Measurements from ENCODE around the gene CACNA1D.

CACNA1D gene

DNA sequence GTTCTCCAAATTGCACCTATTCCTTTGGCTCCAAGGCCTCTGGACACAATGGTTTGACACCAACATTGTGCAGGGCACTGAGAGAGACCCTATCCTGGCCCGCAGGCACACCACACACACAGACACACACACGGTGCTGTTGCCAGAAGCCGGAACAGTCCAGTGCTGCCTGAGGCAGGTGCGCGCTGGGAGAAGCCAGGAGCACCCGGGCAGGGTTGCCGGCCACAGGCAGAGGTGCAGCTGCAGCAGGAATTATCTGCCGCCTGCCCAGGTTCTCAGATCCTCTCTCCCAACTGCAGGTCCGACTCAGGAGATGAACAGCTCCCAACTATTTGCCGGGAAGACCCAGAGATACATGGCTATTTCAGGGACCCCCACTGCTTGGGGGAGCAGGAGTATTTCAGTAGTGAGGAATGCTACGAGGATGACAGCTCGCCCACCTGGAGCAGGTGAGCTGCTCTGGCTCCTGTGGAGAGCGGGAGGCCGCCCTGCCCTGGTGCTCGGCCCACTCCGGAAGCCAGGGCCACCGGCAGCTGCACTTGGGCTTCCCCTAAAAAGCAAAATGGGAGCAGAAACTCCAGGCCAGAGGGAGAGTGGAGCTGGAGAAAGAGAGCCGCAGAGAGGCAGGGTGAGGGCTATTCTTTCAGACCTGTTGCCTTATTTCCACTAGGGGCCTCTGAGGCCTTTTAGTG lies 308.9 kb downstream of the CACNA1D start:
- no peak for DNase-seq (ENCODE audit: extremely low read depth in 1 of 2, low read depth in 1 of 2)

DNA sequence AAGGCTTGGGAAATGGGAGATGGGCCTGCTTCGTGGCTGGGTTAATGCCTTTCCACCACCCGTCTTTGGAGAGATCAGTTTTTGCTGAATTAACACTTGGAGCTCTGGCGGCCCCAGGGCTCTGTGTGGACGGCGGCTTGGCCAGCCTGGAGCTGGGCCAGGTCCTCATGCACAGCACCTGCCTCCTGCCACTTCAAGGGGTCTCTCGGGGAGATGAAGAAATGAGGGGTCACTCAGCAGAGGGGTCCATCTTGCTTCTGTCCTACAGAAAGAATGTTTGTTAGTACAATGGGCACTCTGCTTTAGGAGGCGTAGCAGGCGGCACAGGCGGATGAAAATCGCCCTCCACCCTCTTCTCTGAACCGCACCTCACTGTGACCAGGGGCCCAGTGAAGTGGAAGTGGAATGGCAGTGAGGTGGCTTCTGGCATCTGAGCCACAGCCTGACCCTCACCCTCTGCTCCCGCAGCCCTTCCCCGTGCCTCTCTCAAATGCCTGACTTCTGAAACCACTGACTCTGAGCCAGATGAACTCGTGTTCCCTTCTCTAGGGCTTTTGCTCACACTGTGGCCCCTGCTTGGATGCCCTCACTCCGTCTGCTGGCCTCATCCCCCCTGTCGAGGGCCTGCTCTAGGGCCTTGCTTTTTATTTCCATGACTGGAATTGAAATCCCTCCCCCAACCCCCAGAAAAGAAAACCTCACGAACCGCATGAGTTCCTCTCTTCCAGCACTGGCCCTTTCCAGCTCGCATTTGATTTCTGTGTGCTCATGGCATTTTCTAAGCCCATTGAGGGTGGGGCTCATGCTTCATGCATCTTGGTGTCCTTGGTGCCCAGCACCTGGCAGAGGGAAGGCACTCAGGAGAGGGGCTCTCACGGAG lies 309.6 kb downstream of the CACNA1D start:
- no peak for DNase-seq (ENCODE audit: extremely low read depth in 1 of 2, low read depth in 1 of 2)

DNA sequence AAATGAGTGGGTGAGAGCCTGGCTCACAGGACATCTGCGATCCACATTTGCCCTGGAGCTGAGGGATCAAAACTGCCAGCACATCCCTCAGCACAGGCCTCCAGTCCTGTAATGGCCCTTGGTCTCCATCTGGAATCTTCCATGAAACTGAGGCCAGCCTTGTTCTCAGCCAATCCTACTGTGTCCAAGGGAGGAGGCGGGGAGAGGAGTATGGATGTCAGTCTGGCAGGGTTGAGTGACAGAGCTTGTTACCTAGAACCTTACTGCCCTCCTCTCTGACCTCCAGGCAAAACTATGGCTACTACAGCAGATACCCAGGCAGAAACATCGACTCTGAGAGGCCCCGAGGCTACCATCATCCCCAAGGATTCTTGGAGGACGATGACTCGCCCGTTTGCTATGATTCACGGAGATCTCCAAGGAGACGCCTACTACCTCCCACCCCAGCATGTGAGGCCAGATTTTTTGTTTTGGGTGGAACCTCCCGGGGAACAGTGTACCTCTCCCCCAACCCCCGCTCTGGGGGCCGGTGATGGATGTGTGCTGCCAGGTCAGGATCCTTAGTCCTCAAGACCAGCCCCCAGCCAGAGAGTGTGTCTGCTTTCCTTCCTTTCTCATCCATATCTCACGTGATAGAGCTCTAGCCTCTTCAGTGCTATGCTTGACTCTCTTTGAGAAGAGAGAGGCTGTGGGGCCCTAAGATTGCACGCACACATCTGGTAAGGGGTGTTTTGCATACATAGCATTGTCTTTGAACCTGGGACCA lies 310.5 kb downstream of the CACNA1D start:
- no peak for DNase-seq (ENCODE audit: extremely low read depth in 1 of 2, low read depth in 1 of 2)

DNA sequence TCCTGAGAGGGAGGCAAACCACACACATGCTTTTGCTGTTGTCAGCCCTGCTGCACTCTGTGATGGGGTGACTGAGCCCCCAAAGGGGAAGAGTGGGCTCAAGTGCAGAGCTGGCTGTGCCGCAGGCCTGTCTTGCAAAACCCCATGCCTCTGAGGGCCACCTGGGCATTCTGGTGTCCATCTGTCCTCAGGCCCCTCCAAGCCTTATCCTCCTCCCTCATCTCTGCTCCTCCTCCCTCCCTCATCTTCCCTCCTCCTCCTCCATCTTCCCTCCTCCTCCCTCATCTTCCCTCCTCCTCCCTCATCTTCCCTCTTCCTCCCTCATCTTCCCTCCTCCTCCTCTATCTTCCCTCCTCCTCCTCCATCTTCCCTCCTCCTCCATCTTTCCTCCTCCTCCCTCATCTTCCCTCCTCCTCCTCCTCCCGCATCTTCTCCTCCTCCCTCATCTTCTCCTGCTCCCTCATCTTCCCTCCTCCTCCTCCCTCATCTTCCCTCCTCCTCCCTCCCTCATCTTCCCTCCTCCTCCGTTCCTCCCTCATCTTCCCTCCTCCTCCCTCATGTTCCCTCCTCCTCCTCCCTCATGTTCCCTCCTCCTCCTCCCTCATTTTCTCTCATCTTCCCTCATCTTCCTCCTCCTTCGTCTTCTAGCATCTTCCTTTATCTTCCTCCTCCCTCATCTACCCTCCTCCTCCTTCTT lies 311.2 kb downstream of the CACNA1D start:
- no peak for DNase-seq (ENCODE audit: extremely low read depth in 1 of 2, low read depth in 1 of 2)

DNA sequence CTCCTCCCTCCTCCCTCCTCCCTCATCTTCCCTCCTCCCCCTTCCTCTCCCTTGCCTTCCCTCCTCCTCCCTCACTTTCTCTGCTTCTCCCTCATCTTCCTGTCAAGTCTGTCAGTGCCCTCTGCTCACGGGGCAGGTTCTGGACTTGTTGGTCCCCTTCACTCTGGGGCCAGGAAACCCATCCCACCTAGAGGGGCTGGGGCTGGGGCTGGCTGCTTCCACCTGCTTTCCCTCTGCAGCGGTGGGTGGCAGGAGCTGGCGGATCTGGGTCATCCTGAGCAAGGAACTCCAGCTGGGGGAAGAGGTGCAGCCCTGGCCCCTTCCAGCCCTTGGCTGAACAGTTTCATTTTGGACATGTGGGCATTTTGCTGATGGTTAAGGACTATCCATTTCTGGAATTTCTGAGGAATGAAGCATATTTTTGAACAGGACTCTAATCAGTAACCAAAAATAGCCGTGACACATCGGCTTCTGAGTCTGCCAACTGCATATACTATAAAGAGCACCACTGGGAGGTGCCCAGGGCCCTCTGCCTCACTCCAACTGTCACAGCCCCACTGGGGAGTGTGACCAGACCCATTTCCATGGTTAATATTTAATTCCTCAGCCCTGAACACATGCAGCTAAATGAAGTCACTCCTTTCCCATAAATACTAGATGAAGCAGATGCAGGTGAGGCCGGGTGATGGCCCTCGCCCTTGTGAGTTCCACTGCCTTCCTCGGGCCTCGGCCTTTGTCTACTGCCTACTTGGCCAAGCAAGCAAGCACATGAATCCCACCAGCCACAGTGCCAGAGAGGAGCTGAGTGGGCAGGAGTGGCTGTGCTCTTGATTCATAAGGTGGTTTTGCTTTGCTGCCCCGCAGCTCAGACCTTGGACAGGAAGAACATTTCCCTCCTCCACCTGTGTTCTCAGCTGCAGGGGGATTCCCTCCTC lies 312.0 kb downstream of the CACNA1D start:
- DNase-seq (ENCODE audit: extremely low read depth in 1 of 2, low read depth in 1 of 2) = no peak

DNA sequence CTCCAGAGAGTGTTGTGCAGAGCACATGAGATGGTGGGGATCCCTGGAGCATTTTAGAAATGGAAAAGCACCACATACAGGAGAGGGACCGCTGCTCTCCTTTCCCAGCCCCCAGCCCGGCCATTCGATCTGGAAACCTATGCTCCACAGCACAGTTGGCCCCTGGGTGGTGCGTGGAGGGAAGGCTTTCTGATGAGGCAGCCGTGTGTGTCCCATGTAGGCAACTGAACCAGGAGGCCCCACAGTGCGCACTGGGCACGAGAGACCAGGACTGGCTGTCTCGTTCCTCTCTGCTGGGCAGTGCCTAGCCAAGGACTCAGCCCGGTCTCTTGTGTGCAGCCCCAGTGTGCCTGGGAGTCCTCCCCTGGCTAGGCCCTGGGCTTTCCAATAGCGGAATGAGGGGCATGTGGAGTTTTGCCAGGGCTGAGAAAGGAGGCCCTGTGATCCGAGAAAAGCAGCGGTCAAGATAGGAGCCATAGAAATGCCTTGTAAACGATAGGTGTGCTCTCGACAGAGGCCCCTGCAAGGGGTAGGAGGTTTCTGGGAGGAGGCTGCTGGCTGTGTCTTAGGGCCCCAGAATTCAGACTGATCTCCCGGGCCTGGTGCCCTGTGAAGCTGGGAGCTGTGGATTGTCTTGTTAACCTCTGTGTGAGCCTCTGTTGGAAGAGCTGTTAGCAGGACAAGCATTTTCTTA lies 312.9 kb downstream of the CACNA1D start:
- DNase-seq (ENCODE audit: extremely low read depth in 1 of 2, low read depth in 1 of 2) = no peak

DNA sequence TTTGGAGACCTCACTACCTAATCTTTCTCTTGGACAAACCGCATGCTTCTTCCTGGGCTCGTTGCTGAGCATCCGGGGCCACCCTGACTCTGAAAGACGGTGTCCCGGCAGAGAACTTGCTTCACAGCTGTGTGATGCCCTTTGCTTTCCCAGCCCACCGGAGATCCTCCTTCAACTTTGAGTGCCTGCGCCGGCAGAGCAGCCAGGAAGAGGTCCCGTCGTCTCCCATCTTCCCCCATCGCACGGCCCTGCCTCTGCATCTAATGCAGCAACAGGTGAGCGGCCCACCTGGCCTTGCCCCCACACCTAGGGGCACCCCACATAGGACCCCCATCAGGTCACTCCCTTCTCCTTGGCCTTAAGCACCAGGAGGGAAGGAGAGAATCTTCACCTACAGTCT lies 314.1 kb downstream of the CACNA1D start:
- no peak for DNase-seq (ENCODE audit: extremely low read depth in 1 of 2, low read depth in 1 of 2)

DNA sequence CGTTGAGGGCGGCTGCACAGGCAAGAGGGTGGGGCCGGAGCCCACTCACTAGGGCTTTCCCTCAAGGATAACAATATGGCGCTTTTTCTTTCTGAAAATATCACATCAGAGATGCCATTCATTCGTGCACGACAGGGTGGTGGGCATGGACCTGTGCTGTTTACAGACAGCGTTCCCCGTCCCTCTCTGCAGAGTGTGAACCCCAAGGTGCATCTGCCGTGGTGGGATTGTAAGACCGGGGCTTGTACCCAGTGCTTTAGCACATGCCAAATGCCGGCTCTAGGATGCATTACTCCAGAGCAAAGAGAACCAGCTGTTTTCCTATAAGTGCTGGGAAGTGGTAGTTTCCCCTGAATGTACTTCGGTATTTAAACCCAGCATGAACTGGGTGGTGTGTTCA lies 314.9 kb downstream of the CACNA1D start:
- no peak for DNase-seq (ENCODE audit: extremely low read depth in 1 of 2, low read depth in 1 of 2)

DNA sequence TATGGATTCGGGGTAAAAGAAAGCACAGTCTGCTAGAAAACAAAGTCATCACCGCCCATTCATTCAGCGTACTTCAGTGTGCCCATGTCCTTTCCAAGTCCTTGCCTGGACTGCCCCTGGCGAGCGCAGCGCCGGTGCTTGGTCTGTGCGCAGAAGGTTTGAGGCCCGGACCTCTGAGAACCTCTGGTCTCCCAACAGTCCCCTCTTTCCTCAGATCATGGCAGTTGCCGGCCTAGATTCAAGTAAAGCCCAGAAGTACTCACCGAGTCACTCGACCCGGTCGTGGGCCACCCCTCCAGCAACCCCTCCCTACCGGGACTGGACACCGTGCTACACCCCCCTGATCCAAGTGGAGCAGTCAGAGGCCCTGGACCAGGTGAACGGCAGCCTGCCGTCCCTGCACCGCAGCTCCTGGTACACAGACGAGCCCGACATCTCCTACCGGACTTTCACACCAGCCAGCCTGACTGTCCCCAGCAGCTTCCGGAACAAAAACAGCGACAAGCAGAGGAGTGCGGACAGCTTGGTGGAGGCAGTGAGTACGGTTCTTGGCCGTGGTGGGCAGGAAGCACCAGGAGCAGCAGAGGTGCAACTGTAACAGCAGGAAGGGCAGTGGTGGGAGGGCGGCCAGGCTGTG lies 315.5 kb downstream of the CACNA1D start:
- no peak for DNase-seq (ENCODE audit: extremely low read depth in 1 of 2, low read depth in 1 of 2)

DNA sequence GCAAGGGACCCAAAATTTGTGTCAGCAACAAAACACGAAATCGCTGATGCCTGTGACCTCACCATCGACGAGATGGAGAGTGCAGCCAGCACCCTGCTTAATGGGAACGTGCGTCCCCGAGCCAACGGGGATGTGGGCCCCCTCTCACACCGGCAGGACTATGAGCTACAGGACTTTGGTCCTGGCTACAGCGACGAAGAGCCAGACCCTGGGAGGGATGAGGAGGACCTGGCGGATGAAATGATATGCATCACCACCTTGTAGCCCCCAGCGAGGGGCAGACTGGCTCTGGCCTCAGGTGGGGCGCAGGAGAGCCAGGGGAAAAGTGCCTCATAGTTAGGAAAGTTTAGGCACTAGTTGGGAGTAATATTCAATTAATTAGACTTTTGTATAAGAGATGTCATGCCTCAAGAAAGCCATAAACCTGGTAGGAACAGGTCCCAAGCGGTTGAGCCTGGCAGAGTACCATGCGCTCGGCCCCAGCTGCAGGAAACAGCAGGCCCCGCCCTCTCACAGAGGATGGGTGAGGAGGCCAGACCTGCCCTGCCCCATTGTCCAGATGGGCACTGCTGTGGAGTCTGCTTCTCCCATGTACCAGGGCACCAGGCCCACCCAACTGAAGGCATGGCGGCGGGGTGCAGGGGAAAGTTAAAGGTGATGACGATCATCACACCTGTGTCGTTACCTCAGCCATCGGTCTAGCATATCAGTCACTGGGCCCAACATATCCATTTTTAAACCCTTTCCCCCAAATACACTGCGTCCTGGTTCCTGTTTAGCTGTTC lies 316.9 kb downstream of the CACNA1D start:
- DNase-seq (ENCODE audit: extremely low read depth in 1 of 2, low read depth in 1 of 2) = no peak

DNA sequence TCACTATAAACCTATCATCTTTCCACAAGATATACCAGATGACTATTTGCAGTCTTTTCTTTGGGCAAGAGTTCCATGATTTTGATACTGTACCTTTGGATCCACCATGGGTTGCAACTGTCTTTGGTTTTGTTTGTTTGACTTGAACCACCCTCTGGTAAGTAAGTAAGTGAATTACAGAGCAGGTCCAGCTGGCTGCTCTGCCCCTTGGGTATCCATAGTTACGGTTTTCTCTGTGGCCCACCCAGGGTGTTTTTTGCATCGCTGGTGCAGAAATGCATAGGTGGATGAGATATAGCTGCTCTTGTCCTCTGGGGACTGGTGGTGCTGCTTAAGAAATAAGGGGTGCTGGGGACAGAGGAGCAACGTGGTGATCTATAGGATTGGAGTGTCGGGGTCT lies 318.0 kb downstream of the CACNA1D start:
- DNase-seq (ENCODE audit: extremely low read depth in 1 of 2, low read depth in 1 of 2) = no peak

DNA sequence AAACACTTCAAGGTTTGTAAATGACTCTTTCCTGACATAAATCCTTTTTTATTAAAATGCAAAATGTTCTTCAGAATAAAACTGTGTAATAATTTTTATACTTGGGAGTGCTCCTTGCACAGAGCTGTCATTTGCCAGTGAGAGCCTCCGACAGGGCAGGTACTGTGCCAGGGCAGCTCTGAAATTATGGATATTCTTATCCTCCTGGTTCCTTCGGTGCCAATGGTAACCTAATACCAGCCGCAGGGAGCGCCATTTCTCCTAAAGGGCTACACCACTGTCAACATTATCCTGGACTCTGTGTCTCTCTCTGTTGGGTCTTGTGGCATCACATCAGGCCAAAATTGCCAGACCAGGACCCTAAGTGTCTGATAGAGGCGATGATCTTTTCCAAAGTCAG lies 318.8 kb downstream of the CACNA1D start:
- no peak for DNase-seq (ENCODE audit: extremely low read depth in 1 of 2, low read depth in 1 of 2)

DNA sequence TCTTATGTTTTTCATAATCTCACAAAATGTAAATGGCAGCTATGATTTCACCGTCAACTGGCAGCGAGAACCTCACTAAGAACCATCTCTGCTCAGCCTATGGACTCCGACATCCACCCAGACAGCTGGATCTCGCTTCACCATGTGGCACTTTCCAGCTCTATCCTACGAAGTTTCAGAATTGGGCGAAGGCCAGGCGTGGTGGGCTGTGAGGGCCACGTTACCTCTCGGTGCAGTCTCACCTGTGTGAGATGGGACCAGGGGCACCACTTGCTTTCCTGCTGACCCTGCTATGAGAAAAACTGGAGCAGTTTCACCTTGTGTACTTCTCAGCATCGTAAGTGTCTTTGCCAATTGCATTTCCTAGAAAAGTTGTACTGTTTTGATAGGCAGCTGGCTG lies 319.5 kb downstream of the CACNA1D start:
- DNase-seq (ENCODE audit: extremely low read depth in 1 of 2, low read depth in 1 of 2) = no peak

DNA sequence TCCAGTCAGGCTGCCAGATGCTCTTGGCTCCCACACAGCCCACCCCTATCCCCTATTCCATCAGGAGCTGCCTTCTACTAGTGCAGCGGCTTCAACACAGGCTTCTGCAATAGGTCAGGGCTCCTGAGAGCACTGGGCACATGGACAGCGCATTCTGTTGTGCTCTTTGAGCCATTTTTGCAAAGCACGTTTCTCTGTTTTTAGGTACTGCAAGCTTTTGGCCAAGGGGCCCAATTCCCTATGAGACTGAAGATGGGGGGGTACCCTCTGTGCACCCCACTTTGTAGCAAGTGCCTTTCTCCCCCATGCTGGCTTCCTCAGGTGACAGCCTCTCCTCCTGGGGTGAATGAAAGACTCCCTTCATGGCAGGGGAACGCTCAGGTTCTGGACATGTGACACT lies 320.7 kb downstream of the CACNA1D start:
- no peak for DNase-seq (ENCODE audit: extremely low read depth in 1 of 2, low read depth in 1 of 2)

DNA sequence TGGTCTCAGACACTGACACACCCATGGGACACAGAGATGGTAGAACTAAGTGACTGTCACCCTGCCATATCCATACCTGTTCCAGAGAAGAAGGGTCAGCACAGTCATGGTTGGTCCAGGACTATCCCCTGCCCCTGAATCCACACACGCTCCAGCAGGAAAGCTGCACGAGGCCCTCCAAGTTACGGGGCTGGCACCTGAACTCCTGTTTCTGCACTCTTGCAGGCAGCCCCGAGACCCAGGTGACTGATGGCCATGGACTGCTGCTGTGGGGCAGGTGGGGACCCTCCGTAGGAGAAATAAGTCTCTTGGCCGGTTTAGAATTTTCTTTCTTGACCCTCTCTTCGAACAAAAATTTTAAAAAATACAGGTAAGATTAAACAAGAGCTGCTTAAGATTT lies 321.2 kb downstream of the CACNA1D start:
- DNase-seq (ENCODE audit: extremely low read depth in 1 of 2, low read depth in 1 of 2) = no peak

DNA sequence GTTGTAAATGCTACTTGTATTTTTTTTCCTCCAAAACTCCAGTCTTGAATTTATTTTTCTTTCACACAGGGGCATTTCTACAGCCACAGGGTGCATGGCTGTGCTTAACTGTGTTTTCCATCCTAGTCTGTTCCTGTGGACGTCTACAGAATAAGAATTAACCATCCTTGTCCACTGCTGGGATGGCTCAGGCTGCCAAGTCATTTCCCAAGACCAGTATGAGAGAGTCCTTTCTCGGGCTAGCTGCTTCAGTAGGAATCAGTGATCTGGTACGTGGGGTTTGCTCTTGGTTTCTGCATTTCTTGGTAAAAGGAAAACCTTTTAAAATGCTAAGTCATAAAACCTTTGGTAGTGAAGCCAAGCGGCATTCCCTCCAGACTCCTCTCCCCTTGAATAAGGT lies 322.0 kb downstream of the CACNA1D start:
- no peak for DNase-seq (ENCODE audit: extremely low read depth in 1 of 2, low read depth in 1 of 2)

DNA sequence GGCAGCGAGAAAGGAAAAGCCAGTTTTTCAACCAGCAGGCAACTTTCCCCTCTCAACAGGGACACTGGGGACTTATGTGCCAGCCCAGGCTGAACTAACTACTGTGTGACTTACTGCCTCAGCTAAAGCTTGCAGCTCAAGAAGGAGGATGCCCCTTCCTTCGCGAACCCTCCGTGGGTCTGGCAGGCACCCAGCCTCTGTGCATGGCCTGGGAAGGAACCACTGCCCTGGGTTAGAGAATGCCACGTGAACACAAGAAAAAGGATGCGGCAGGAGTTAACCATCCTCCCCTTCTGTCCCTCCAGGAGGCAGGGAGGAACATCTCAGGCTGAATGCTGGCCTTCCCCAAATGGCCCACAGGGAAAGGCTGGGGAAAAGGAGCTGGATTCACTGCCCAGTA lies 322.8 kb downstream of the CACNA1D start:
- DNase-seq (ENCODE audit: extremely low read depth in 1 of 2, low read depth in 1 of 2) = no peak

DNA sequence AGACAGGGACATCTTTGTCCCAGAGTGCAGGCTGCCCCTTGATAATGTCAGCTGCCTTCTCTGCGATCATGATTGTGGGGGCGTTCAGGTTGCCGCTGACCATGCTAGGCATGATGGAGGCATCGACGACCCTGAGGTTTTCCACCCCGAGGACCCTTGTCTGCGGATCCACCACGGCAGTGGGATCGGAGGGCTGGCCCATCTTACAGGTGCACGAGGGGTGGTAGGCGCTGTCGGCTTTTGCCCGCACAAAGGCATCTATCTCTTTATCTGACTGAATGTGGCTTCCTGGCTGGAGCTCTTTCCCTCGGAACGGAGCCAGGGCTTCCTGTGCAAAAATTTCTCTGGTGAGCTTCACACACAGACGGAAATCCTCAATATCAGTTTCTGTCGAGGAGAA lies 323.4 kb downstream of the CACNA1D start:
- no peak for DNase-seq (ENCODE audit: extremely low read depth in 1 of 2, low read depth in 1 of 2)

Data from stimulated activated CD8-positive, alpha-beta memory T cell treated with anti-CD3 and anti-CD28 coated beads, Interleukin-7, amount 100 ng/mL, for 48 hours (primary cell).